Rectal smooth muscle tissue (tissue), 1 donor: ENCODE data around the gene TAF11.
"Not testable (repeated sequence)": the region's sequence is repeated elsewhere in the genome, so short reads cannot be mapped to it uniquely, and the experiment has no call there.

Source experiments
- H3K27ac ChIP-seq: one replicate; pipeline ENCODE4 v1.7.0; 2013; ENCODE audit warnings: low read depth, low read length, inconsistent platforms
- H3K27me3 ChIP-seq: one replicate; pipeline ENCODE4 v1.7.0; 2013; ENCODE audit warnings: low read length; ENCODE audit not compliant: control insufficient read depth, insufficient read depth
- H3K36me3 ChIP-seq: one replicate; pipeline ENCODE4 v1.7.0; 2013; ENCODE audit warnings: low read length; ENCODE audit not compliant: control insufficient read depth, insufficient read depth
- H3K4me1 ChIP-seq: one replicate; pipeline ENCODE4 v1.7.0; 2013; ENCODE audit warnings: low read length; ENCODE audit not compliant: control insufficient read depth, insufficient read depth
- H3K4me3 ChIP-seq: one replicate; pipeline ENCODE4 v1.7.0; 2013; ENCODE audit warnings: low read length
- H3K9ac ChIP-seq: one replicate; pipeline ENCODE4 v1.7.0; 2013; ENCODE audit warnings: low read length

TAF11 gene

GRCh38 chr6:34897716-34898115, 9.9 kb upstream of the TAF11 start:
- Histone ChIP-seq H3K4me3 (no peak overlapping the region), H3K36me3 (no peaks in the 10 kb centered on the region), H3K27ac (peak overlapping the region; percentile 40), H3K27me3 (no peaks in the 10 kb centered on the region), H3K4me1 (peaks cover 4% of the 10 kb centered on the region), H3K9ac (no peak overlapping the region)

DNA sequence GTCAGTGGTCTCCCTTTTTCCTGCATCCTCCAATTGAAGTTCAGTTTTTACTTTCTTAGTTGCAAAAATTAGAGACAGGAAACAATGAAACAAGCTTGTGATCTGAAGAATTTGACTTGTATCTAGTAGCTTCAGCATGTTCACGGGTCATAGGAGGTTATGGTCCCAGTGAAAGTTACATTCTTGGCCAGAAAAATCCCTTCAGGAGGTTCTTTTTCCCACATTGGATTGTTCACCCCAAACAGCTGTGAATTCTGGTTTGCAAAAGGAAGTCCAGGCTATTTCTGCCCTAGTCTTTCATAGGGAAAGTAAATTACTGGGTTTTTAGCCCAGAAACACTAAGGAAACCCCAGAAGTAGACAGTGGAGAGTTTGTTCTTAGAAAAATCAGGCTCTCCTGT, 9.3 kb upstream of the TAF11 start:
- Histone ChIP-seq H3K4me3 (no peak overlapping the region), H3K4me1 (peaks cover 4% of the 10 kb centered on the region), H3K27me3 (no peaks in the 10 kb centered on the region), H3K9ac (no peak overlapping the region), H3K36me3 (no peaks in the 10 kb centered on the region), H3K27ac (no peak overlapping the region)

DNA sequence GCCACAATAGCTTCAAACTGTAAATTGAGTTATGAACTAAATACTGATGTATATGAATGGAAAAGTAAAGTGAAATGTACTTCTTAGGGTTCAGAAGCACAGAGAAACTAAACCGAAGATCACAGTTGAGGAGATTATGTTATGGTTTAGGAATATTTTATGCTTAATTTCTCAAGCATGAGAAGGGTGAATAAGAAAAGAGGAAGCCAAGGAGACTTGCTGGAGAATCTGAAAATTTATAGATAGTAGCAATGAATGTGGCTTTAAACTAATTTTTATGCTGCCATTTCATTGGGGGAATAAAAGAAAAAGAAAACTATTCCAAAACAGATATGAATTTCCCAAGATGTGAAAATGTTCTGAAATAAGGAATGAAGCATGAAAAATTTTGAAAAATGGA, 6.9 kb upstream of the TAF11 start:
- H3K4me3 ChIP-seq, result no peak overlapping the region
- no peaks in the 10 kb centered on the region for H3K27me3 ChIP-seq
- no peak overlapping the region for H3K9ac ChIP-seq
- H3K36me3 ChIP-seq, result no peaks in the 10 kb centered on the region
- no peak overlapping the region for H3K27ac ChIP-seq
- peaks cover 4% of the 10 kb centered on the region for H3K4me1 ChIP-seq

GRCh38 chr6:34891296-34891695, 3.5 kb upstream of the TAF11 start:
- H3K9ac ChIP-seq, result no peak overlapping the region
- no peaks in the 10 kb centered on the region for H3K27me3 ChIP-seq
- H3K4me3 ChIP-seq, result no peak overlapping the region
- H3K27ac ChIP-seq, result no peak overlapping the region
- H3K36me3 ChIP-seq, result no peaks in the 10 kb centered on the region
- H3K4me1 ChIP-seq, result peaks cover 8% of the 10 kb centered on the region

DNA sequence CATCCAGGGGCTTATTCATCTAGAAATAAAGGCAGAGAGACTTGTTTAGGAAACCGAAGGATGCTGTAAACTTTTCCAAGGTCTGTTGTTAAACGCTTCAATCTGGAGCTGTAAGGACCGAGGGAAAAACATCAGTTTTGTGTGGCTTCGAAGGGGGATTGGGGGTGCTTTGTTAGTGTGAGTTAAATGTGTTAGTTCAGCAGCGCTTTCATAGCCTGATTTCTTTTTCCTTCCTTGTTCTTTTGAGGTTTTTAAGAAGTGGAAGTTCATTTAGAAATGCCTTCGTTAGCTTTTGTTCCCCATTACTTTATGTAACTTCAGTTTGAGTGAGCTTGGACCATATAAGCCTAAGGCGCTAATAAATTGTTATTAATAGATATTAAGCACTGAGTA, 2.7 kb upstream of the TAF11 start:
- Histone ChIP-seq H3K9ac (no peak overlapping the region), H3K27ac (no peak overlapping the region), H3K4me1 (peaks cover 8% of the 10 kb centered on the region), H3K36me3 (no peaks in the 10 kb centered on the region), H3K4me3 (peak overlapping the region; percentile 88), H3K27me3 (no peaks in the 10 kb centered on the region)

- no peaks in the 10 kb centered on the region for H3K27me3 ChIP-seq
- H3K4me1 ChIP-seq, result peaks cover 8% of the 10 kb centered on the region
- peak within 1 kb of the TSS; percentile 80 for H3K9ac ChIP-seq
- peak within 1 kb of the TSS; percentile 75 for H3K27ac ChIP-seq
- H3K36me3 ChIP-seq, result no peaks in the 10 kb centered on the region
- H3K4me3 ChIP-seq, result peak within 1 kb of the TSS; percentile 88
Measured at GRCh38 chr6:34888874-34889555, 1.2 kb upstream of the TAF11 start, which contains the start of gene ANKS1A. Gene ANKS1A, plus strand, starts transcription at chr6:34889255. Its CDS starts 148 bp downstream, at chr6:34889403.

DNA sequence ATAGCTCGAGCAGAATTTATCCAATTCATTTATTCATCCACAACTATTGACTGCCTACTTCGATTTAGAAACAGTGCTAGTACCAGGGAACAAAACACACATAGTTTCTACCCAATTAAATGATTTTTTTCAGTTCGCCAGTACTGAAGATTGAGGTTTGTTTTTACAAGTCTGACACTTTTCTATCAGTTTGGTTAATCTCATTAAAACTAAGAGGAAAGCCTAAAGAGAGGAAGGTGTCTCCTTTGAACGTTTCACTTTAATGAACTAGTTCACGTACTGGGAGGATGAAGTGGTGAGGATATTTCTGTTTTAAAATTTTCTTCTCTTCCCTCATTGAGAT, 643 bp upstream of the TAF11 start:
- H3K27ac ChIP-seq, result peak overlapping the region; percentile 75
- H3K36me3 ChIP-seq, result no peaks in the 10 kb centered on the region
- H3K4me1 ChIP-seq, result peaks cover 8% of the 10 kb centered on the region
- H3K4me3 ChIP-seq, result peak overlapping the region; percentile 88
- H3K27me3 ChIP-seq, result no peaks in the 10 kb centered on the region
- H3K9ac ChIP-seq, result peak overlapping the region; percentile 80

- not testable (repeated sequence) for H3K27me3 ChIP-seq, H3K4me3 ChIP-seq, H3K36me3 ChIP-seq, H3K4me1 ChIP-seq, H3K27ac ChIP-seq, H3K9ac ChIP-seq
Measured at GRCh38 chr6:34885837-34886236, 2.0 kb downstream of the TAF11 start.

DNA sequence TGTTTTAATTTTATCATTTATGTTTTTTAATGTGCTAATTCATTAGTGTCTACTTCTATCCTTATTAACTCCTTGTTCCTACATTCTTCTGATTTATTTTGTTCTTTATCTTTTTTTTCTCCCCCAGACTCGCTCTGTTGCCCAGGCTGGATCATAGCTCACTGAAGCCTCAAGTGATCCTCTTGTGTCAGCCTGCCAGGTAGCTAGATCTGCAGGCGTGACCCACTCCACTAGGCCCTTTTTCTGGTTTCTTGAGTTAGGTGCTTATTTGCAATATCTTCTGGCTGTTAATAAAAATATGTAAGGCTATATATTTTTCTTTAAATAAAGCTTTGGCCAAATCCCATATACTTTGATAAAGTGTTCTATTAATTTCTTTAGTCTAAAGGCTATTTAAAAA, 2.8 kb downstream of the TAF11 start:
- H3K27ac ChIP-seq, result no peak overlapping the region
- H3K4me3 ChIP-seq, result no peak overlapping the region
- H3K36me3 ChIP-seq, result peaks cover 2% of the 10 kb centered on the region
- peaks cover 8% of the 10 kb centered on the region for H3K4me1 ChIP-seq
- H3K9ac ChIP-seq, result no peak overlapping the region
- no peaks in the 10 kb centered on the region for H3K27me3 ChIP-seq

- H3K4me1 ChIP-seq, H3K36me3 ChIP-seq, H3K9ac ChIP-seq, H3K27me3 ChIP-seq, H3K4me3 ChIP-seq, H3K27ac ChIP-seq: not testable (repeated sequence)
Measured at GRCh38 chr6:34884073-34884472, 3.8 kb downstream of the TAF11 start.

GRCh38 chr6:34877869-34878485, 9.9 kb downstream of the TAF11 start:
- H3K9ac ChIP-seq, result no peak overlapping the region
- no peaks in the 10 kb centered on the region for H3K4me1 ChIP-seq
- no peak overlapping the region for H3K4me3 ChIP-seq
- no peak overlapping the region for H3K27ac ChIP-seq
- H3K27me3 ChIP-seq, result no peaks in the 10 kb centered on the region
- peaks cover 5% of the 10 kb centered on the region for H3K36me3 ChIP-seq

GRCh38 chr6:34877259-34877658, 10.6 kb downstream of the TAF11 start:
- Histone ChIP-seq H3K9ac (no peak overlapping the region), H3K27me3 (no peaks in the 10 kb centered on the region), H3K27ac (no peak overlapping the region), H3K36me3 (peaks cover 10% of the 10 kb centered on the region), H3K4me3 (no peak overlapping the region), H3K4me1 (no peaks in the 10 kb centered on the region)

DNA sequence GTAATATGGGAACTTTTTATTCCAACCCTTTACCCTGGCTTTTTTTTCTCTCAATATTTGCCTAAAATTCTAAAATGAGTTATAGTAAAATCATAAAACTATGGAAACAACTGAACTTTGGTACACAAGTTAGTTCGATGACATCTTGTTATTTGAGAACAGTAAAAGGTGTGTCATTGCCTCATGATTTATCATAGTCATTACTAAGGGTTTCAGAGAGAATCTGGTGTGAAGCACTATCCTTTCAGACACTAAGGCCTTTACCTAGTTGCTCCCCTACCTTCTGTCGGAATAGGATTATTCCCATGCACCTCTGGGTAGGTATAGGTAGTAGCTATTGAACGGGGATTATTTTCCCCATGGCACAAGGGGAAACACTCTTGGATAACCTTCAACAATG, 11.4 kb downstream of the TAF11 start:
- H3K27ac ChIP-seq, result no peak overlapping the region
- no peak overlapping the region for H3K9ac ChIP-seq
- H3K4me1 ChIP-seq, result no peaks in the 10 kb centered on the region
- H3K4me3 ChIP-seq, result no peak overlapping the region
- H3K36me3 ChIP-seq, result peaks cover 16% of the 10 kb centered on the region
- H3K27me3 ChIP-seq, result no peaks in the 10 kb centered on the region
